K562 (cell line): ENCODE results near the gene TRIO. TPM values are rescaled to one million over a fixed set of nuclear protein-coding genes. Genes with fewer than 3 reads are reported as not detected.

Experiments used
- ATAC-seq: fragments of 200-7000 bp; cut with Tn5 transposase; 3 replicates; pipeline ENCODE4 v1.9.1; 2020; ENCODE audit warnings: moderate library complexity
- BruUV-seq: library from RNA; stranded (reverse); fragments of 400-500 nt; replicated peaks from 2 replicates; lab custom pipeline; 2021; lab: Mats Ljungman, UMichigan
- CTCF ChIA-PET: fragments of 300-600 bp; formaldehyde crosslinking; extraction: SDS; loops from one replicate; lab custom pipeline; 2021; ENCODE audit warnings: low intra/inter-chr PET ratio; lab: Yijun Ruan, JAX
- POLR2A ChIA-PET: fragments of 300-600, 350-650 bp; sonication (Branson Sonifier 250); formaldehyde crosslinking; extraction: SDS; loops from one replicate; lab custom pipeline; 2021; ENCODE audit warnings: antibody characterized with exemption, inconsistent platforms; lab: Yijun Ruan, JAX
- DNase-seq, 4 experiments: peaks; one replicate each; pipeline versions ENCODE4 v3.0.0 to v3.0.0-alpha.2; 2011 to 2018; ENCODE audit warnings: low spot score in 3 of 4, mixed read lengths in 3 of 4; ENCODE audit errors: extremely low read depth in 1 of 4
- FAIRE-seq: peaks from 2 replicates; lab custom pipeline; 2011; peaks lifted over from hg19 to GRCh38; lab: Jason Lieb, UNC
- H2AFZ ChIP-seq: 2 replicates; pipeline ENCODE4 v1.6.0; 2011; ENCODE audit warnings: low read depth, low read length, control low read depth, inconsistent platforms
- H3K27ac ChIP-seq: fragments of 200-600 bp; 3 replicates; pipeline ENCODE4 v1.8.0; 2011; ENCODE audit warnings: low read depth, mild to moderate bottlenecking, control low read depth, inconsistent platforms, low read length, moderate library complexity, mixed read lengths; ENCODE audit errors: extremely low read depth
- H3K27me3 ChIP-seq, 2 experiments: fragments of 300-600 bp in 1 of 2; 2 replicates in 1 of 2; 3 replicates in 1 of 2; pipeline versions ENCODE4 v1.6.0 to v1.8.0; 2011; ENCODE audit warnings: inconsistent platforms in 2 of 2, low read length in 2 of 2, mild to moderate bottlenecking in 1 of 2, mixed read lengths in 1 of 2, moderate library complexity in 1 of 2; ENCODE audit not compliant: control insufficient read depth in 2 of 2, insufficient read depth in 2 of 2
- H3K36me3 ChIP-seq: fragments of 300-600 bp; 3 replicates; pipeline ENCODE4 v1.8.0; 2011; ENCODE audit warnings: mild to moderate bottlenecking, low read length, inconsistent platforms; ENCODE audit not compliant: control insufficient read depth, insufficient read depth
- H3K4me1 ChIP-seq, 2 experiments: fragments of 200-600 bp in 1 of 2; replicated peaks in 1 of 2; 2 replicates in 1 of 2; 3 replicates in 1 of 2; pipeline versions ENCODE4 v1.5.1 to v1.8.0; 2011; ENCODE audit warnings: inconsistent platforms in 2 of 2, low read length in 2 of 2, mild to moderate bottlenecking in 1 of 2, mixed read lengths in 1 of 2, moderate library complexity in 1 of 2; ENCODE audit not compliant: control insufficient read depth in 2 of 2, insufficient read depth in 2 of 2
- H3K4me2 ChIP-seq: 2 replicates; pipeline ENCODE4 v1.6.1; 2011; ENCODE audit warnings: low read length, control low read depth, inconsistent platforms, mixed read lengths; ENCODE audit not compliant: insufficient read depth
- H3K4me3 ChIP-seq: fragments of 200-600 bp; sonication (generic), shearing (Covaris generic); 2 replicates; pipeline ENCODE4 v1.5.1; 2016; ENCODE audit warnings: control low read depth, inconsistent platforms
- H3K79me2 ChIP-seq: fragments of 200-600 bp; 3 replicates; pipeline ENCODE4 v1.8.0; 2011; ENCODE audit warnings: low read length, inconsistent platforms; ENCODE audit not compliant: control insufficient read depth, insufficient read depth
- H3K9ac ChIP-seq, 2 experiments: 2 replicates each; pipeline versions ENCODE4 v1.6.0 to v1.6.1; 2011; ENCODE audit warnings: low read depth in 2 of 2, low read length in 2 of 2, control low read depth in 1 of 2, inconsistent platforms in 1 of 2, mild to moderate bottlenecking in 1 of 2, mixed read lengths in 1 of 2; ENCODE audit not compliant: insufficient read depth in 1 of 2
- H3K9me1 ChIP-seq: one replicate; pipeline ENCODE4 v1.6.0; 2011; ENCODE audit warnings: inconsistent platforms, mild to moderate bottlenecking, low read length, moderate library complexity; ENCODE audit not compliant: control insufficient read depth, insufficient read depth
- H3K9me3 ChIP-seq: replicated peaks from 2 replicates; pipeline ENCODE4 v1.5.1; 2011; ENCODE audit warnings: low read depth, low read length, inconsistent platforms; ENCODE audit not compliant: control insufficient read depth, insufficient read depth
- H4K20me1 ChIP-seq: replicated peaks from 2 replicates; pipeline ENCODE4 v1.6.1; 2011; ENCODE audit warnings: low read length, inconsistent platforms, mixed read lengths; ENCODE audit not compliant: control insufficient read depth, insufficient read depth
- ADNP ChIP-seq: fragments of 200-800 bp; sonication (Bioruptor generic); IDR thresholded peaks from 2 replicates; pipeline ENCODE4 v1.6.1; 2016; ENCODE audit warnings: missing genetic modification characterization, missing compliant biosample characterization
- CHD1 ChIP-seq: fragments of 200-600 bp; sonication (generic); IDR thresholded peaks from one replicate; pipeline ENCODE4 v1.6.1; 2012; ENCODE audit warnings: mild to moderate bottlenecking, moderate library complexity, low read length, inconsistent platforms
- NBN ChIP-seq: fragments of 450-650 bp; IDR thresholded peaks from 2 replicates; pipeline ENCODE4 v1.6.1; 2016; ENCODE audit warnings: low read depth, mild to moderate bottlenecking
- PML ChIP-seq: IDR thresholded peaks from 2 replicates; pipeline ENCODE4 v1.6.1; 2012; ENCODE audit warnings: low read length, inconsistent platforms
- ZNF282 ChIP-seq: sonication (generic); formaldehyde crosslinking; IDR thresholded peaks from 2 replicates; pipeline ENCODE4 v1.8.1; 2023; ENCODE audit warnings: missing genetic modification reagents
- WGBS: fragments of 100-300 bp; shearing (Covaris generic); methylation state at CpG from one replicate; pipeline ENCODE4 v1.1.6; 2016; ENCODE audit warnings: low coverage, mixed read lengths; ENCODE audit not compliant: insufficient coverage; ENCODE audit errors: missing lambda C conversion rate; 5-methylcytosine and 5-hydroxymethylcytosine counted together
- in situ Hi-C: fragments of 300-500 bp; cut with MboI; formaldehyde crosslinking; loops from 4 replicates; pipeline ENCODE4 v1.15.0; 2018; ENCODE audit warnings: inconsistent platforms, mixed read lengths
- intact Hi-C: fragments of 100-400 bp; cut with micrococcal nuclease; formaldehyde crosslinking; loops from 2 replicates; pipeline ENCODE4 v1.14.2; 2022
- polyA plus RNA-seq, 8 experiments: library from polyadenylated mRNA; depleted of rRNA in 4 of 8; stranded (reverse) in 5 of 8; unstranded in 3 of 8; fragments of >200 nt; fragmentation: Nextera tagmentation in 2 of 8; fragmentation: Illumina TruSeq in 1 of 8; extraction: Ambion mirVana in 2 of 8; extraction: Trizol in 1 of 8; gene quantifications; 2 replicates each; pipeline versions ENCODE4 v1.2.1 to v1.2.3, GENCODE V29; 2011 to 2014; ENCODE audit warnings: inconsistent platforms in 1 of 8, missing spikeins in 1 of 8
- total RNA-seq, 7 experiments: library from RNA; depleted of rRNA in 6 of 7; stranded (reverse); fragments of >200 nt in 6 of 7; fragmentation: Illumina TruSeq in 2 of 7; extraction: Trizol in 2 of 7; gene quantifications; 2 replicates each; pipeline versions ENCODE4 v1.2.1 to v1.2.3, GENCODE V29; 2011 to 2021; ENCODE audit warnings: low replicate concordance in 1 of 7
- TF ChIP-seq, protein P1 (sequence below): fragments of 250-450 bp; sonication (Bioruptor Pico); IDR thresholded peaks from 2 replicates; pipeline ENCODE4 v1.4.0; 2020
- TF ChIP-seq, protein P2 (sequence below): fragments of 250-450 bp; sonication (Bioruptor Pico); IDR thresholded peaks from 2 replicates; pipeline ENCODE4 v1.5.0; 2020; ENCODE audit warnings: mild to moderate bottlenecking
- TF ChIP-seq, protein P3 (sequence below): fragments of 450-650 bp; IDR thresholded peaks from 2 replicates; pipeline ENCODE4 v1.6.1; 2017; ENCODE audit warnings: antibody characterized with exemption, mild to moderate bottlenecking
- TF ChIP-seq, protein P4 (sequence below), 2 experiments: fragments of 450-650 bp; IDR thresholded peaks; 2 replicates each; pipeline ENCODE4 v1.6.1; 2018; ENCODE audit warnings: mild to moderate bottlenecking in 2 of 2, low read depth in 1 of 2; ENCODE audit not compliant: partially characterized antibody in 2 of 2

The TRIO gene
- total and polyA plus RNA-seq, 9 of the 15 experiments (the other 6 are each of a cell fraction or from before 2014, with no cell fraction given), result 0.24 to 5.0 (median 1.1) TPM

DNA sequence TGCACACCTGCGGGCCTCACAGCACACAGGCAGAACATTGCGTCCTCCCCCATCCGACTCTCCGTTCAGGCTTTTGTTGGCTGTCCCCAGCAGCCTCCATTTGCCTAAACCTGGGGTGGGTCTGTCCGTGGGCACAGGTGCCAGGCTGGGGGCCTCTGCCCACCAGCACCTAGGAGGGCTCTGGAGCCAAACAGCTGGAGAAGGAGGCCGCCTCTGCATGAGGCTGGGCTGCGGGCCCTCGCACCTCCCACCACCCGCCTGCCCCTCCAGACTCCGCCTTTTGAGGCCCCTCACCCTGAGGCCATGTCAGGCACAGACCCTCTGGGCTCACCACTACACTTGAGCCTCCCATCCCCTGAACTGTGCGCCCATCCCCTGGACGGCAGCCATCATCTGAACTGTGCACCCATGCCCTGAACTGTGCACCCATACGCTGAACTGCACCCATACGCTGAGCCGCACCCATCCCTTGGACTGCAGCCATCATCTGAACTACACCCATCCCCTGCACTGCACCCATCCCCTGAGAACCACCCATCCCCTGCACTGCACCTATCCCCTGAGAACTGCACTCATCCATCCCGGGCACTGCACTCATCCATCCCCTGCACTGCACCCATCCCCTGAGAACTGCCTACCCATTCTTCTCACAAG lies 340.5 kb downstream of the TRIO start (continued):
- TF ChIP-seq ZNF282 (CRISPR knock-in tag) (no peak), NBN (no peak), ADNP (no peak), PML (no peak)
- TF ChIP-seq, protein P1, sequence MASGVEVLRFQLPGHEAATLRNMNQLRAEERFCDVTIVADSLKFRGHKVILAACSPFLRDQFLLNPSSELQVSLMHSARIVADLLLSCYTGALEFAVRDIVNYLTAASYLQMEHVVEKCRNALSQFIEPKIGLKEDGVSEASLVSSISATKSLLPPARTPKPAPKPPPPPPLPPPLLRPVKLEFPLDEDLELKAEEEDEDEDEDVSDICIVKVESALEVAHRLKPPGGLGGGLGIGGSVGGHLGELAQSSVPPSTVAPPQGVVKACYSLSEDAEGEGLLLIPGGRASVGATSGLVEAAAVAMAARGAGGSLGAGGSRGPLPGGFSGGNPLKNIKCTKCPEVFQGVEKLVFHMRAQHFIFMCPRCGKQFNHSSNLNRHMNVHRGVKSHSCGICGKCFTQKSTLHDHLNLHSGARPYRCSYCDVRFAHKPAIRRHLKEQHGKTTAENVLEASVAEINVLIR (CRISPR knock-in tag), result no peak
- TF ChIP-seq, protein P2, sequence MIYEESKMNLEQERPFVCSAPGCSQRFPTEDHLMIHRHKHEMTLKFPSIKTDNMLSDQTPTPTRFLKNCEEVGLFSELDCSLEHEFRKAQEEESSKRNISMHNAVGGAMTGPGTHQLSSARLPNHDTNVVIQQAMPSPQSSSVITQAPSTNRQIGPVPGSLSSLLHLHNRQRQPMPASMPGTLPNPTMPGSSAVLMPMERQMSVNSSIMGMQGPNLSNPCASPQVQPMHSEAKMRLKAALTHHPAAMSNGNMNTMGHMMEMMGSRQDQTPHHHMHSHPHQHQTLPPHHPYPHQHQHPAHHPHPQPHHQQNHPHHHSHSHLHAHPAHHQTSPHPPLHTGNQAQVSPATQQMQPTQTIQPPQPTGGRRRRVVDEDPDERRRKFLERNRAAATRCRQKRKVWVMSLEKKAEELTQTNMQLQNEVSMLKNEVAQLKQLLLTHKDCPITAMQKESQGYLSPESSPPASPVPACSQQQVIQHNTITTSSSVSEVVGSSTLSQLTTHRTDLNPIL (CRISPR knock-in tag), result no peak

DNA sequence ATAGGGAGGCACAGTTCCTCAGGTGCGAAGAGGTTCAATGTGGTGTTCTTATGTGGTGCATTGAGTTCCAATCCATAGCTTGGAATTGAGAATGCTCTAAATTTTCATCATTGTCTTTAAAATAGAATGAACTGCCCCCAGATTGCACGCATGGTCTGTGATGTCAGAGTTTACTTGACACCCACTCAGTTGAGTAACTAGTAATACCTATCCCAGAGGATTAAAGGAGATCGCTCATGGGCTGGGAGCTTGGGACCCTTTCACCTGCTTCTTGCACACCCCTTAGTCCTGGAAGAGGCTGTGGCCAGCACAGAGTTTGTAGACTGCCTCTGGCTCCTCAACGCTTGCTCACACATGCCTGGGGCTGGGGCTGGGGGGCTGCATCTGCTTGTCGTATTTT lies 343.3 kb downstream of the TRIO start:
- no peak for ATAC-seq
- no peak overlapping the region for H3K9ac ChIP-seq
- H3K27me3 ChIP-seq, result peaks cover 26 to 64% of the 10 kb centered on the region in 2 experiments
- no peaks in the 10 kb centered on the region for H3K9me1 ChIP-seq
- no TSS peak for BruUV-seq
- WGBS, result 0% methylated on average over 5 of the region's 5 CpGs
- intact Hi-C loops (no loop called here), in situ Hi-C loops (no loop called here)
- H3K9me3 ChIP-seq, result no peaks in the 10 kb centered on the region
- H4K20me1 ChIP-seq, result 0 out of 2 replicates have a peak, but pooled peaks cover 3% of the 10 kb centered on the region
- H3K27ac ChIP-seq, result no peak overlapping the region
- no peaks in the 10 kb centered on the region for H3K36me3 ChIP-seq
- no peaks in the 10 kb centered on the region for H3K79me2 ChIP-seq
- ChIA-PET POLR2A (interaction anchor here (1.3 kb wide), 1 partner anchor 11 kb away, joined by 3 read pairs; no protein-coding TSS in a partner anchor), CTCF (no interaction called here)
- FAIRE-seq, result no peak
- no peaks in the 10 kb centered on the region; a peak in 1 of 5 replicates for H3K4me1 ChIP-seq
- H2AFZ ChIP-seq, result no peak overlapping the region
- no peak overlapping the region for H3K4me2 ChIP-seq
- no peak for DNase-seq
- H3K4me3 ChIP-seq, result no peak overlapping the region
- TF ChIP-seq, protein P3, sequence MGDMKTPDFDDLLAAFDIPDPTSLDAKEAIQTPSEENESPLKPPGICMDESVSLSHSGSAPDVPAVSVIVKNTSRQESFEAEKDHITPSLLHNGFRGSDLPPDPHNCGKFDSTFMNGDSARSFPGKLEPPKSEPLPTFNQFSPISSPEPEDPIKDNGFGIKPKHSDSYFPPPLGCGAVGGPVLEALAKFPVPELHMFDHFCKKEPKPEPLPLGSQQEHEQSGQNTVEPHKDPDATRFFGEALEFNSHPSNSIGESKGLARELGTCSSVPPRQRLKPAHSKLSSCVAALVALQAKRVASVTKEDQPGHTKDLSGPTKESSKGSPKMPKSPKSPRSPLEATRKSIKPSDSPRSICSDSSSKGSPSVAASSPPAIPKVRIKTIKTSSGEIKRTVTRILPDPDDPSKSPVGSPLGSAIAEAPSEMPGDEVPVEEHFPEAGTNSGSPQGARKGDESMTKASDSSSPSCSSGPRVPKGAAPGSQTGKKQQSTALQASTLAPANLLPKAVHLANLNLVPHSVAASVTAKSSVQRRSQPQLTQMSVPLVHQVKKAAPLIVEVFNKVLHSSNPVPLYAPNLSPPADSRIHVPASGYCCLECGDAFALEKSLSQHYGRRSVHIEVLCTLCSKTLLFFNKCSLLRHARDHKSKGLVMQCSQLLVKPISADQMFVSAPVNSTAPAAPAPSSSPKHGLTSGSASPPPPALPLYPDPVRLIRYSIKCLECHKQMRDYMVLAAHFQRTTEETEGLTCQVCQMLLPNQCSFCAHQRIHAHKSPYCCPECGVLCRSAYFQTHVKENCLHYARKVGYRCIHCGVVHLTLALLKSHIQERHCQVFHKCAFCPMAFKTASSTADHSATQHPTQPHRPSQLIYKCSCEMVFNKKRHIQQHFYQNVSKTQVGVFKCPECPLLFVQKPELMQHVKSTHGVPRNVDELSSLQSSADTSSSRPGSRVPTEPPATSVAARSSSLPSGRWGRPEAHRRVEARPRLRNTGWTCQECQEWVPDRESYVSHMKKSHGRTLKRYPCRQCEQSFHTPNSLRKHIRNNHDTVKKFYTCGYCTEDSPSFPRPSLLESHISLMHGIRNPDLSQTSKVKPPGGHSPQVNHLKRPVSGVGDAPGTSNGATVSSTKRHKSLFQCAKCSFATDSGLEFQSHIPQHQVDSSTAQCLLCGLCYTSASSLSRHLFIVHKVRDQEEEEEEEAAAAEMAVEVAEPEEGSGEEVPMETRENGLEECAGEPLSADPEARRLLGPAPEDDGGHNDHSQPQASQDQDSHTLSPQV, result no peak
- TF ChIP-seq, protein P4, sequence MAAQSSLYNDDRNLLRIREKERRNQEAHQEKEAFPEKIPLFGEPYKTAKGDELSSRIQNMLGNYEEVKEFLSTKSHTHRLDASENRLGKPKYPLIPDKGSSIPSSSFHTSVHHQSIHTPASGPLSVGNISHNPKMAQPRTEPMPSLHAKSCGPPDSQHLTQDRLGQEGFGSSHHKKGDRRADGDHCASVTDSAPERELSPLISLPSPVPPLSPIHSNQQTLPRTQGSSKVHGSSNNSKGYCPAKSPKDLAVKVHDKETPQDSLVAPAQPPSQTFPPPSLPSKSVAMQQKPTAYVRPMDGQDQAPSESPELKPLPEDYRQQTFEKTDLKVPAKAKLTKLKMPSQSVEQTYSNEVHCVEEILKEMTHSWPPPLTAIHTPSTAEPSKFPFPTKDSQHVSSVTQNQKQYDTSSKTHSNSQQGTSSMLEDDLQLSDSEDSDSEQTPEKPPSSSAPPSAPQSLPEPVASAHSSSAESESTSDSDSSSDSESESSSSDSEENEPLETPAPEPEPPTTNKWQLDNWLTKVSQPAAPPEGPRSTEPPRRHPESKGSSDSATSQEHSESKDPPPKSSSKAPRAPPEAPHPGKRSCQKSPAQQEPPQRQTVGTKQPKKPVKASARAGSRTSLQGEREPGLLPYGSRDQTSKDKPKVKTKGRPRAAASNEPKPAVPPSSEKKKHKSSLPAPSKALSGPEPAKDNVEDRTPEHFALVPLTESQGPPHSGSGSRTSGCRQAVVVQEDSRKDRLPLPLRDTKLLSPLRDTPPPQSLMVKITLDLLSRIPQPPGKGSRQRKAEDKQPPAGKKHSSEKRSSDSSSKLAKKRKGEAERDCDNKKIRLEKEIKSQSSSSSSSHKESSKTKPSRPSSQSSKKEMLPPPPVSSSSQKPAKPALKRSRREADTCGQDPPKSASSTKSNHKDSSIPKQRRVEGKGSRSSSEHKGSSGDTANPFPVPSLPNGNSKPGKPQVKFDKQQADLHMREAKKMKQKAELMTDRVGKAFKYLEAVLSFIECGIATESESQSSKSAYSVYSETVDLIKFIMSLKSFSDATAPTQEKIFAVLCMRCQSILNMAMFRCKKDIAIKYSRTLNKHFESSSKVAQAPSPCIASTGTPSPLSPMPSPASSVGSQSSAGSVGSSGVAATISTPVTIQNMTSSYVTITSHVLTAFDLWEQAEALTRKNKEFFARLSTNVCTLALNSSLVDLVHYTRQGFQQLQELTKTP (IDR thresholded peaks at IDR 0.05; ENCODE audit: low read depth in 1 of 2, partially characterized antibody in 2 of 2), result no peak
- no peak for TF ChIP-seq CHD1
